Muscle of leg (tissue), 11 donors: ENCODE measurements around the gene CDH4. TPM values are rescaled to one million over a fixed set of nuclear protein-coding genes. Genes with fewer than 3 reads are reported as not detected.

Experiments
- DNase-seq: peaks from one replicate; pipeline ENCODE4 v3.0.0; 2013
- H3K27ac ChIP-seq: one replicate; pipeline ENCODE4 v1.5.1; 2013; ENCODE audit warnings: mild to moderate bottlenecking, low read length, control low read depth
- H3K27me3 ChIP-seq: one replicate; pipeline ENCODE4 v1.6.1; 2013; ENCODE audit warnings: low read length; ENCODE audit not compliant: control insufficient read depth, insufficient read depth
- H3K36me3 ChIP-seq: one replicate; pipeline ENCODE4 v1.6.1; 2013; ENCODE audit warnings: low read length; ENCODE audit not compliant: control insufficient read depth, insufficient read depth
- H3K4me1 ChIP-seq: one replicate; pipeline ENCODE4 v1.6.1; 2013; ENCODE audit warnings: low read length; ENCODE audit not compliant: control insufficient read depth, insufficient read depth
- H3K4me3 ChIP-seq: one replicate; pipeline ENCODE4 v1.5.1; 2013; ENCODE audit warnings: low read length, control low read depth
- H3K9me3 ChIP-seq: replicated peaks from 2 replicates; pipeline ENCODE4 v1.6.1; 2013; ENCODE audit warnings: low read depth, low read length; ENCODE audit not compliant: control insufficient read depth
- WGBS: methylation state at CpG from one replicate; pipeline ENCODE4 v1.1.5; 2013; ENCODE audit warnings: missing lambda C conversion rate; ENCODE audit not compliant: insufficient coverage; 5-methylcytosine and 5-hydroxymethylcytosine counted together
- polyA plus RNA-seq, 8 donors: library from polyadenylated mRNA; unstranded; fragments of 120-200 nt; gene quantifications; one replicate each; pipeline versions ENCODE4 v1.2.1 to v1.2.3, GENCODE V29; 2013; ENCODE audit warnings: inconsistent platforms in 1 of 8, low replicate concordance in 1 of 8; ENCODE audit not compliant: insufficient read length in 8 of 8, insufficient read depth in 1 of 8
- total RNA-seq: library from RNA; stranded (reverse); fragments of 120-200 nt; gene quantifications from one replicate; pipeline ENCODE4 v1.2.4, GENCODE V29; 2013

The CDH4 gene
- total and polyA plus RNA-seq, 9 donors: 0.66 to 1.4 (median 1.2) TPM

- peaks cover 2% of the 10 kb centered on the region for H3K27me3 ChIP-seq
- peak; percentile 61 for DNase-seq
- H3K9me3 ChIP-seq: no peaks in the 10 kb centered on the region
- WGBS: 70% methylated on average over 16 of the region's 20 CpGs
- peaks cover 29% of the 10 kb centered on the region for H3K4me1 ChIP-seq
- no peaks in the 10 kb centered on the region for H3K36me3 ChIP-seq
- no peak overlapping the region for H3K4me3 ChIP-seq
- no peak overlapping the region for H3K27ac ChIP-seq
These were observed 412.7 kb downstream of the CDH4 start for GRCh38 chr20:61664556-61665320.

- peaks cover 2% of the 10 kb centered on the region for H3K27me3 ChIP-seq
- no peak for DNase-seq
- H3K9me3 ChIP-seq: no peaks in the 10 kb centered on the region
- no peaks in the 10 kb centered on the region for H3K36me3 ChIP-seq
- no peak overlapping the region for H3K4me3 ChIP-seq
- 58% methylated on average over 20 of the region's 32 CpGs for WGBS
- H3K27ac ChIP-seq: no peak overlapping the region
- peaks cover 24% of the 10 kb centered on the region for H3K4me1 ChIP-seq
These were observed 413.7 kb downstream of the CDH4 start for GRCh38 chr20:61665528-61666470.

- H3K4me3 ChIP-seq: no peak overlapping the region
- 76% methylated on average over 3 of the region's 9 CpGs for WGBS
- H3K4me1 ChIP-seq: peaks cover 24% of the 10 kb centered on the region
- H3K36me3 ChIP-seq: no peaks in the 10 kb centered on the region
- DNase-seq: no peak
- H3K27me3 ChIP-seq: peaks cover 2% of the 10 kb centered on the region
- H3K27ac ChIP-seq: no peak overlapping the region
- H3K9me3 ChIP-seq: no peaks in the 10 kb centered on the region
These were observed 414.4 kb downstream of the CDH4 start for GRCh38 chr20:61666471-61666832.

- Histone ChIP-seq H3K4me1 (peaks cover 24% of the 10 kb centered on the region), H3K4me3 (no peak overlapping the region), H3K9me3 (no peaks in the 10 kb centered on the region), H3K27me3 (peaks cover 2% of the 10 kb centered on the region), H3K27ac (no peak overlapping the region), H3K36me3 (no peaks in the 10 kb centered on the region)
- 86% methylated on average over 12 of the region's 20 CpGs for WGBS
- no peak for DNase-seq
These were observed 415.2 kb downstream of the CDH4 start for GRCh38 chr20:61667056-61667792.

- H3K27me3 ChIP-seq: peaks cover 2% of the 10 kb centered on the region
- no peak overlapping the region for H3K27ac ChIP-seq
- WGBS: 34% methylated on average over 3 of the region's 9 CpGs
- DNase-seq: no peak
- no peaks in the 10 kb centered on the region for H3K9me3 ChIP-seq
- no peak overlapping the region for H3K4me3 ChIP-seq
- H3K36me3 ChIP-seq: no peaks in the 10 kb centered on the region
- H3K4me1 ChIP-seq: peaks cover 33% of the 10 kb centered on the region
These were observed 416.1 kb downstream of the CDH4 start for GRCh38 chr20:61668065-61668650.

- Histone ChIP-seq H3K27me3 (peaks cover 2% of the 10 kb centered on the region), H3K9me3 (no peaks in the 10 kb centered on the region)
These were observed 416.9 kb downstream of the CDH4 start for GRCh38 chr20:61668771-61669503.

GRCh38 chr20:61670274-61670673 lies 418.2 kb downstream of the CDH4 start:
- Histone ChIP-seq H3K9me3 (no peaks in the 10 kb centered on the region), H3K36me3 (no peaks in the 10 kb centered on the region), H3K4me1 (peaks cover 25% of the 10 kb centered on the region), H3K4me3 (no peak overlapping the region), H3K27me3 (peaks cover 2% of the 10 kb centered on the region), H3K27ac (no peak overlapping the region)
- 74% methylated on average over 2 of the region's 3 CpGs for WGBS
- no peak for DNase-seq

More at GRCh38 chr20:61668771-61669503, 416.9 kb downstream of the CDH4 start:
- H3K27ac ChIP-seq: no peak overlapping the region
- 88% methylated on average over 19 of the region's 20 CpGs for WGBS
- H3K4me1 ChIP-seq: peaks cover 38% of the 10 kb centered on the region
- no peak overlapping the region for H3K4me3 ChIP-seq
- no peak for DNase-seq
- no peaks in the 10 kb centered on the region for H3K36me3 ChIP-seq

GRCh38 chr20:61671559-61671958 lies 419.5 kb downstream of the CDH4 start:
- Histone ChIP-seq H3K9me3 (no peaks in the 10 kb centered on the region), H3K4me1 (peaks cover 17% of the 10 kb centered on the region), H3K27ac (no peak overlapping the region), H3K27me3 (no peaks in the 10 kb centered on the region), H3K36me3 (no peaks in the 10 kb centered on the region), H3K4me3 (no peak overlapping the region)
- WGBS: 96% methylated on average over 3 of the region's 3 CpGs
- no peak for DNase-seq

GRCh38 chr20:61673152-61673847 lies 421.2 kb downstream of the CDH4 start:
- WGBS: 64% methylated on average over 13 of the region's 17 CpGs
- no peak overlapping the region for H3K27ac ChIP-seq
- no peaks in the 10 kb centered on the region for H3K9me3 ChIP-seq
- no peak overlapping the region for H3K4me3 ChIP-seq
- no peaks in the 10 kb centered on the region for H3K27me3 ChIP-seq
- H3K36me3 ChIP-seq: no peaks in the 10 kb centered on the region
- H3K4me1 ChIP-seq: peaks cover 17% of the 10 kb centered on the region
- peak; percentile 64 for DNase-seq
